ENCODE measurements around the gene RNF208. TPM values are rescaled to one million over a fixed set of nuclear protein-coding genes. Genes with fewer than 3 reads are reported as not detected.

RNF208 gene
- polyA plus RNA-seq, 1 of the 3 experiments (the other 2 are of a cell fraction), result 2.7 TPM

DNA sequence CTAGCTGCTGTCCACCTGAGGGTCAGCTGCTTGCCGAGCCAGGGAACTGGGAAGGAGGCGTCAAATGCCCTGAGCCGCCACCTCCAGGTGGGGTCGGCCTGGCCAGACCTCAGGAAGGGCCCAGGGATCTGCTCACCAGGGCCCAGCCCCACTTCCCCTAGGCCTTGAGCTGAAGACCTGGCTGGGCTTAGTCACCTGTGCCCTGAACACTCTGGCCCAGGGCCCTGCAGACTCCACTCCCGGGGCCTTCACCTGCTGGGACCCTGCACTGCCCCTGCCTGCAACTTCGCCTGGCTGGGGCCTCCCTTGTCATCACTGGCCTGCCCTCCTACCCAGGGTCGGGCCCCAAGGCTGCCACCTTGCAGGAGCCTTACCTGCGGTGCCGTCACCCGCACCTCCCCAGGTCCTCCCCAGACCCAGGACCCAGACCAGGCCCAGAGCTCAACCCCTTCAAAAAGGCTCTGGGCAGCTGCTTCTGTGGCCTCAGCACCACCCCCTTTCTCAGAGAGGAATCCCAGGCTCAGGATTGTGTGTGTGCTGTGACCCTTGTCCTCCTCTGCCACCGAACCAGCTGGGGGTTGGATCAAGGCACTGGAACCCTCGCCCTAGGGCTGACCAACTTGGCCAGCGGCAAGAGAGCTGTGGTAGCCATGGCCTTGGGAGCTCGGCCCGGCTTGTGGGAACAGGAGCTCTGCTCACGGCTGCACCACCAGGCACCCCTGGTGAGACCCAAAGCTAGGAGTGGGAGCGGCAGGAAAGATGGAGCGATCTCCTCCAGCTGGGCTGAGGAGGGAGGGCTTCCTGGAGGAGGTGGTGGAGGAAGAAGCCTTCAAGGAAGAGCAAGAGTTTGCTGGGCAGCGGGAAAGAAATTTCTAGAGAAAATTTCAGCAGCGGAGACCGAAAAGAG, 31.9 kb upstream of the RNF208 start (continued):
- TF ChIP-seq, protein P1, sequence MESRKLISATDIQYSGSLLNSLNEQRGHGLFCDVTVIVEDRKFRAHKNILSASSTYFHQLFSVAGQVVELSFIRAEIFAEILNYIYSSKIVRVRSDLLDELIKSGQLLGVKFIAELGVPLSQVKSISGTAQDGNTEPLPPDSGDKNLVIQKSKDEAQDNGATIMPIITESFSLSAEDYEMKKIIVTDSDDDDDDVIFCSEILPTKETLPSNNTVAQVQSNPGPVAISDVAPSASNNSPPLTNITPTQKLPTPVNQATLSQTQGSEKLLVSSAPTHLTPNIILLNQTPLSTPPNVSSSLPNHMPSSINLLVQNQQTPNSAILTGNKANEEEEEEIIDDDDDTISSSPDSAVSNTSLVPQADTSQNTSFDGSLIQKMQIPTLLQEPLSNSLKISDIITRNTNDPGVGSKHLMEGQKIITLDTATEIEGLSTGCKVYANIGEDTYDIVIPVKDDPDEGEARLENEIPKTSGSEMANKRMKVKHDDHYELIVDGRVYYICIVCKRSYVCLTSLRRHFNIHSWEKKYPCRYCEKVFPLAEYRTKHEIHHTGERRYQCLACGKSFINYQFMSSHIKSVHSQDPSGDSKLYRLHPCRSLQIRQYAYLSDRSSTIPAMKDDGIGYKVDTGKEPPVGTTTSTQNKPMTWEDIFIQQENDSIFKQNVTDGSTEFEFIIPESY (IDR thresholded peaks at IDR 0.05; ENCODE audit: borderline replicate concordance, low read depth), result no peak
- no peak for TF ChIP-seq RCOR1 (IDR thresholded peaks at IDR 0.05; ENCODE audit: low read length)

DNA sequence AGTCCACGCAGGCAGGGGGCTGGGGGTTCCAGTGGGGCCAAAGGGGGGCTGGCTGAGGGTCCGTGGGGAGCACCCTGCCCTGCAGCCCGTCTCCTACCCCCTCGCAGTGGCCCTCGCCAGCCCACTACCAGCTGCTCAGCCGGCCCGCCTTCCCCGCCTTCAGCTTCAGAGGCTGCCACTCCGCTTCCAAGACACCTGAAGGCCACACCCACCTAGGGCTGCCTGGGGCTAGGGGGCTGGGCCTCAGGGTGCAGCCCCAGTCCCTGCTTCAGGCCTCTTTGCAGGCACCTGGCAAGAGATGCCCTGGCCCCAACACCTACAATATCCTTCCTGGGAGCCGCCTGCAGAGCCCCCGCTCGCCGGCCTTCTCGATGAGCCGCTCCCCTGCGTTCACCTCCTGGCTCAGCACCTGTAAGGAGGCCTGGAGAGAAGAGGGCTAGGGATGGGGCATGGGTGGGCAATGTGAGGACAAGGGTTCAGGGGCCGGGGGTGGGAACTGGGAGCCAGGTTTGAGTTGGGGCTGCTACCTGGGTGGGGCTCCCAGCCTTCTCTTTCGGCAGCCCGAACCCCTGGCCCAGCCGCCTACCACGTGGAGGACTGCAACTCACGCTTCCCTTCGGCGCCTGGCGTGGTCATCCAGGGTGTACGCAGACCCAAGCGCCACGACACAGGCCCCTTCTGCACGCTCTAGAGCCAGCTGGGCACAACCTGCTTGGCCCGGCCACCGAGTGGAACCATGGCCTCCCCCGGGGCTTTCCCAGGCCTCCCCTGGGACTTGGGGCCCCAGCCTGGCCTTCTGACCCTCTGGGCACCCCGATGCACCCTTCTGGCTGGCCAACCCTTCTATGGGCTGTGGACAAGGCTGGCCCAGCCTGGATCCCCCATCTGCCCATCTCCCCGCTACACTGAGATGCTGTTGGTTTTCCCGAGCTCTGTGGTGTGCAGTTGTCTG, 30.8 kb upstream of the RNF208 start:
- Histone ChIP-seq H3F3A (replicated peaks; ENCODE audit: insufficient read depth) (no peaks in the 10 kb centered on the region), H3K9me3 (no peaks in the 10 kb centered on the region), H3K9ac (no peak overlapping the region), H3K27ac (ENCODE audit: low read depth in 2 of 2, low read length in 1 of 2) (no peak overlapping the region), H3K4me2 (no peak overlapping the region), H3K27me3 (ENCODE audit: insufficient read depth) (no peaks in the 10 kb centered on the region), H3K79me2 (ENCODE audit: insufficient read depth) (peaks cover 25% of the 10 kb centered on the region), H4K20me1 (ENCODE audit: insufficient read depth) (peaks cover 12% of the 10 kb centered on the region; the same call in 1 of the 2 replicates), H3K9me2 (no peaks in the 10 kb centered on the region), H2AFZ (ENCODE audit: low read depth) (no peak overlapping the region), H3K36me3 (replicated peaks in 1 of 2; ENCODE audit: control insufficient read depth in 1 of 2, insufficient read depth in 2 of 2, low read length in 1 of 2) (peaks cover 0 to 7% of the 10 kb centered on the region in 2 experiments), H3K4me3 (ENCODE audit: low read depth in 2 of 2, low read length in 1 of 2) (no peak overlapping the region), H3K4me1 (ENCODE audit: control insufficient read depth in 1 of 2, insufficient read depth in 2 of 2, low read depth in 1 of 2, low read length in 1 of 2) (peaks cover 0 to 26% of the 10 kb centered on the region in 2 experiments; a peak in 1 of 4 replicates)
- 96% methylated on average over 30 of the region's 35 CpGs for WGBS (ENCODE audit: low lambda C conversion rate)
- TF ChIP-seq FOXJ3 (CRISPR knock-in tag; IDR thresholded peaks at IDR 0.05) (no peak), SMC3 (IDR thresholded peaks at IDR 0.05; ENCODE audit: low read depth, low read length) (no peak), RAD21 (IDR thresholded peaks at IDR 0.05; ENCODE audit: low read length) (no peak), RCOR1 (IDR thresholded peaks at IDR 0.05; ENCODE audit: low read length) (no peak), FOSL2 (IDR thresholded peaks at IDR 0.05; ENCODE audit: borderline replicate concordance, low read depth) (no peak), TEAD4 (IDR thresholded peaks at IDR 0.05; ENCODE audit: borderline replicate concordance, insufficient read depth) (no peak), SIN3A (IDR thresholded peaks at IDR 0.05; ENCODE audit: borderline replicate concordance, low read depth, low read length) (no peak), YY1 (IDR thresholded peaks at IDR 0.05; ENCODE audit: low read depth) (no peak), RFX5 (IDR thresholded peaks at IDR 0.05; ENCODE audit: low read length) (no peak), NFIC (IDR thresholded peaks at IDR 0.05; ENCODE audit: borderline replicate concordance) (no peak), MXI1 (IDR thresholded peaks at IDR 0.05; ENCODE audit: low read depth, low read length) (no peak), GATA2 (CRISPR knock-in tag; IDR thresholded peaks at IDR 0.05) (no peak), EP300 (IDR thresholded peaks at IDR 0.05; ENCODE audit: borderline replicate concordance in 1 of 2, low read depth in 1 of 2, low read length in 1 of 2) (no peak), CHD2 (IDR thresholded peaks at IDR 0.05; ENCODE audit: low read length, partially characterized antibody) (no peak)
- TF ChIP-seq, protein P2, sequence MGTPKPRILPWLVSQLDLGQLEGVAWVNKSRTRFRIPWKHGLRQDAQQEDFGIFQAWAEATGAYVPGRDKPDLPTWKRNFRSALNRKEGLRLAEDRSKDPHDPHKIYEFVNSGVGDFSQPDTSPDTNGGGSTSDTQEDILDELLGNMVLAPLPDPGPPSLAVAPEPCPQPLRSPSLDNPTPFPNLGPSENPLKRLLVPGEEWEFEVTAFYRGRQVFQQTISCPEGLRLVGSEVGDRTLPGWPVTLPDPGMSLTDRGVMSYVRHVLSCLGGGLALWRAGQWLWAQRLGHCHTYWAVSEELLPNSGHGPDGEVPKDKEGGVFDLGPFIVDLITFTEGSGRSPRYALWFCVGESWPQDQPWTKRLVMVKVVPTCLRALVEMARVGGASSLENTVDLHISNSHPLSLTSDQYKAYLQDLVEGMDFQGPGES (IDR thresholded peaks at IDR 0.05; ENCODE audit: low read depth, low read length), result no peak
- TF ChIP-seq, protein P3, sequence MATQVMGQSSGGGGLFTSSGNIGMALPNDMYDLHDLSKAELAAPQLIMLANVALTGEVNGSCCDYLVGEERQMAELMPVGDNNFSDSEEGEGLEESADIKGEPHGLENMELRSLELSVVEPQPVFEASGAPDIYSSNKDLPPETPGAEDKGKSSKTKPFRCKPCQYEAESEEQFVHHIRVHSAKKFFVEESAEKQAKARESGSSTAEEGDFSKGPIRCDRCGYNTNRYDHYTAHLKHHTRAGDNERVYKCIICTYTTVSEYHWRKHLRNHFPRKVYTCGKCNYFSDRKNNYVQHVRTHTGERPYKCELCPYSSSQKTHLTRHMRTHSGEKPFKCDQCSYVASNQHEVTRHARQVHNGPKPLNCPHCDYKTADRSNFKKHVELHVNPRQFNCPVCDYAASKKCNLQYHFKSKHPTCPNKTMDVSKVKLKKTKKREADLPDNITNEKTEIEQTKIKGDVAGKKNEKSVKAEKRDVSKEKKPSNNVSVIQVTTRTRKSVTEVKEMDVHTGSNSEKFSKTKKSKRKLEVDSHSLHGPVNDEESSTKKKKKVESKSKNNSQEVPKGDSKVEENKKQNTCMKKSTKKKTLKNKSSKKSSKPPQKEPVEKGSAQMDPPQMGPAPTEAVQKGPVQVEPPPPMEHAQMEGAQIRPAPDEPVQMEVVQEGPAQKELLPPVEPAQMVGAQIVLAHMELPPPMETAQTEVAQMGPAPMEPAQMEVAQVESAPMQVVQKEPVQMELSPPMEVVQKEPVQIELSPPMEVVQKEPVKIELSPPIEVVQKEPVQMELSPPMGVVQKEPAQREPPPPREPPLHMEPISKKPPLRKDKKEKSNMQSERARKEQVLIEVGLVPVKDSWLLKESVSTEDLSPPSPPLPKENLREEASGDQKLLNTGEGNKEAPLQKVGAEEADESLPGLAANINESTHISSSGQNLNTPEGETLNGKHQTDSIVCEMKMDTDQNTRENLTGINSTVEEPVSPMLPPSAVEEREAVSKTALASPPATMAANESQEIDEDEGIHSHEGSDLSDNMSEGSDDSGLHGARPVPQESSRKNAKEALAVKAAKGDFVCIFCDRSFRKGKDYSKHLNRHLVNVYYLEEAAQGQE (IDR thresholded peaks at IDR 0.05; ENCODE audit: low read depth, low read length), result no peak
- ChIA-PET CTCF (interaction anchor here (0.8 to 8.2 kb wide), 6 partner anchors 12 to 326 kb away, joined by 3 to 38 read pairs (median 5); partner anchors contain the start of genes DPH7, RNF224 and TUBB4B), POLR2A (interaction anchor here (0.9 to 6.6 kb wide), 3 partner anchors 8 to 16 kb away, joined by 3 to 83 read pairs (median 3); partner anchors contain the start of gene TUBB4B)
- DNase-seq, result no peak

Data from SK-N-SH (cell line).